ENCODE data around the gene SH3PXD2A.
"Not testable (repeated sequence)": the region's sequence is repeated elsewhere in the genome, so short reads cannot be mapped to it uniquely, and the experiment has no call there.

The SH3PXD2A gene

GRCh38 chr10:103633846-103634245 lies 221.5 kb downstream of the SH3PXD2A start:
- H3K27ac Mint-ChIP-seq = no peak overlapping the region
- ATAC-seq (replicated peaks) = no peak
- H3K4me1 Mint-ChIP-seq (ENCODE audit: low read depth in 2 of 2) = no peaks in the 10 kb centered on the region
- no peak overlapping the region for H3K4me3 Mint-ChIP-seq
- no peaks in the 10 kb centered on the region for H3K9me3 Mint-ChIP-seq
- H3K27me3 Mint-ChIP-seq = peaks cover 0 to 5% of the 10 kb centered on the region in 2 donors
- no peaks in the 10 kb centered on the region for H3K36me3 Mint-ChIP-seq (ENCODE audit: insufficient read depth)
- no peak for DNase-seq

- H3K9me3 Mint-ChIP-seq; H3K4me3 Mint-ChIP-seq; H3K4me1 Mint-ChIP-seq (ENCODE audit: low read depth in 2 of 2); DNase-seq; H3K27me3 Mint-ChIP-seq; H3K36me3 Mint-ChIP-seq (ENCODE audit: insufficient read depth): not testable (repeated sequence)
- peak overlapping the region; percentile 38 to 42 for H3K27ac Mint-ChIP-seq
- peak; percentile 19 for ATAC-seq (replicated peaks)
Observed at GRCh38 chr10:103632871-103633270, 222.5 kb downstream of the SH3PXD2A start.

GRCh38 chr10:103632247-103632642 lies 223.1 kb downstream of the SH3PXD2A start:
- DNase-seq (no peak), ATAC-seq (replicated peaks) (no peak)
- peaks cover 0 to 5% of the 10 kb centered on the region in 2 donors for H3K27me3 Mint-ChIP-seq
- peaks cover 3% of the 10 kb centered on the region for H3K36me3 Mint-ChIP-seq (ENCODE audit: insufficient read depth)
- no peak overlapping the region for H3K4me3 Mint-ChIP-seq
- no peaks in the 10 kb centered on the region for H3K9me3 Mint-ChIP-seq
- H3K27ac Mint-ChIP-seq = no peak overlapping the region
- no peaks in the 10 kb centered on the region for H3K4me1 Mint-ChIP-seq (ENCODE audit: low read depth in 2 of 2)

- Mint-ChIP-seq H3K9me3 (no peaks in the 10 kb centered on the region), H3K27me3 (peaks cover 0 to 5% of the 10 kb centered on the region in 2 donors), H3K4me1 (ENCODE audit: low read depth in 2 of 2) (peaks cover 0 to 2% of the 10 kb centered on the region in 2 donors), H3K36me3 (ENCODE audit: insufficient read depth) (peaks cover 3% of the 10 kb centered on the region), H3K4me3 (no peak overlapping the region), H3K27ac (no peak overlapping the region)
- DNase-seq (no peak), ATAC-seq (replicated peaks) (no peak)
Observed at GRCh38 chr10:103630156-103630555, 225.2 kb downstream of the SH3PXD2A start.

- ATAC-seq (replicated peaks) = no peak
- no peak overlapping the region for H3K4me3 Mint-ChIP-seq
- peaks cover 0 to 2% of the 10 kb centered on the region in 2 donors for H3K4me1 Mint-ChIP-seq (ENCODE audit: low read depth in 2 of 2)
- peaks cover 0 to 1% of the 10 kb centered on the region in 2 donors for H3K27me3 Mint-ChIP-seq
- no peaks in the 10 kb centered on the region for H3K9me3 Mint-ChIP-seq
- DNase-seq = no peak
- H3K27ac Mint-ChIP-seq = no peak overlapping the region
- peaks cover 3% of the 10 kb centered on the region for H3K36me3 Mint-ChIP-seq (ENCODE audit: insufficient read depth)
Observed at GRCh38 chr10:103629581-103629980, 225.8 kb downstream of the SH3PXD2A start.

GRCh38 chr10:103627893-103628292 lies 227.5 kb downstream of the SH3PXD2A start:
- Mint-ChIP-seq H3K4me1 (ENCODE audit: low read depth in 2 of 2) (peaks cover 0 to 2% of the 10 kb centered on the region in 2 donors), H3K4me3 (no peak overlapping the region), H3K36me3 (ENCODE audit: insufficient read depth) (peaks cover 3% of the 10 kb centered on the region), H3K27me3 (no peaks in the 10 kb centered on the region), H3K27ac (no peak overlapping the region), H3K9me3 (no peaks in the 10 kb centered on the region)
- DNase-seq (no peak), ATAC-seq (replicated peaks) (no peak)

GRCh38 chr10:103627111-103627892 lies 228.1 kb downstream of the SH3PXD2A start:
- no peak for ATAC-seq (replicated peaks)
- Mint-ChIP-seq H3K4me3 (no peak overlapping the region), H3K27ac (no peak overlapping the region), H3K4me1 (ENCODE audit: low read depth in 2 of 2) (peaks cover 0 to 2% of the 10 kb centered on the region in 2 donors), H3K36me3 (ENCODE audit: insufficient read depth) (peaks cover 3% of the 10 kb centered on the region), H3K27me3 (no peaks in the 10 kb centered on the region), H3K9me3 (no peaks in the 10 kb centered on the region)
- DNase-seq = no peak

- no peak for ATAC-seq (replicated peaks)
- Mint-ChIP-seq H3K4me1 (ENCODE audit: low read depth in 2 of 2) (peaks cover 0 to 2% of the 10 kb centered on the region in 2 donors), H3K27ac (no peak overlapping the region), H3K27me3 (no peaks in the 10 kb centered on the region), H3K9me3 (no peaks in the 10 kb centered on the region), H3K4me3 (no peak overlapping the region), H3K36me3 (ENCODE audit: insufficient read depth) (peaks cover 3% of the 10 kb centered on the region)
- DNase-seq = no peak
Observed at GRCh38 chr10:103626178-103626577, 229.2 kb downstream of the SH3PXD2A start.

GRCh38 chr10:103622935-103623574 lies 232.3 kb downstream of the SH3PXD2A start:
- H3K4me3 Mint-ChIP-seq = no peak overlapping the region

GRCh38 chr10:103622286-103622685 lies 233.1 kb downstream of the SH3PXD2A start:
- Mint-ChIP-seq H3K4me1 (ENCODE audit: low read depth in 2 of 2) (peaks cover 0 to 2% of the 10 kb centered on the region in 2 donors), H3K27ac (no peak overlapping the region), H3K4me3 (no peak overlapping the region), H3K9me3 (no peaks in the 10 kb centered on the region), H3K27me3 (no peaks in the 10 kb centered on the region), H3K36me3 (ENCODE audit: insufficient read depth) (peaks cover 2% of the 10 kb centered on the region)
- no peak for DNase-seq
- ATAC-seq (replicated peaks) = no peak

More at GRCh38 chr10:103622935-103623574, 232.3 kb downstream of the SH3PXD2A start:
- no peaks in the 10 kb centered on the region for H3K27me3 Mint-ChIP-seq
- no peaks in the 10 kb centered on the region for H3K9me3 Mint-ChIP-seq
- H3K27ac Mint-ChIP-seq = no peak overlapping the region
- H3K4me1 Mint-ChIP-seq (ENCODE audit: low read depth in 2 of 2) = peaks cover 0 to 2% of the 10 kb centered on the region in 2 donors
- no peak for ATAC-seq (replicated peaks)
- DNase-seq = no peak
- H3K36me3 Mint-ChIP-seq (ENCODE audit: insufficient read depth) = peaks cover 6% of the 10 kb centered on the region

- no peak for DNase-seq
- Mint-ChIP-seq H3K27ac (no peak overlapping the region), H3K9me3 (no peaks in the 10 kb centered on the region), H3K4me1 (ENCODE audit: low read depth in 2 of 2) (no peaks in the 10 kb centered on the region), H3K36me3 (ENCODE audit: insufficient read depth) (peaks cover 2% of the 10 kb centered on the region), H3K4me3 (no peak overlapping the region), H3K27me3 (no peaks in the 10 kb centered on the region)
- ATAC-seq (replicated peaks) = no peak
Observed at GRCh38 chr10:103621783-103622125, 233.6 kb downstream of the SH3PXD2A start.

- no peak overlapping the region for H3K4me3 Mint-ChIP-seq
- ATAC-seq (replicated peaks) = no peak
- no peaks in the 10 kb centered on the region for H3K9me3 Mint-ChIP-seq
- peaks cover 2% of the 10 kb centered on the region for H3K36me3 Mint-ChIP-seq (ENCODE audit: insufficient read depth)
- no peaks in the 10 kb centered on the region for H3K4me1 Mint-ChIP-seq (ENCODE audit: low read depth in 2 of 2)
- no peaks in the 10 kb centered on the region for H3K27me3 Mint-ChIP-seq
- DNase-seq = no peak
- H3K27ac Mint-ChIP-seq = no peak overlapping the region
Observed at GRCh38 chr10:103620891-103621782, 234.2 kb downstream of the SH3PXD2A start.

GRCh38 chr10:103620352-103620740 lies 235.0 kb downstream of the SH3PXD2A start:
- no peak overlapping the region for H3K4me3 Mint-ChIP-seq
- no peaks in the 10 kb centered on the region for H3K27me3 Mint-ChIP-seq
- ATAC-seq (replicated peaks) = no peak
- H3K9me3 Mint-ChIP-seq = no peaks in the 10 kb centered on the region
- peaks cover 2% of the 10 kb centered on the region for H3K36me3 Mint-ChIP-seq (ENCODE audit: insufficient read depth)
- DNase-seq = no peak
- H3K4me1 Mint-ChIP-seq (ENCODE audit: low read depth in 2 of 2) = no peaks in the 10 kb centered on the region
- no peak overlapping the region for H3K27ac Mint-ChIP-seq

Data from effector memory CD8-positive, alpha-beta T cell (primary cell).